Astrocyte (in vitro differentiated cells and primary cell): Measurements from ENCODE around the gene GTF3C1. TPM values are rescaled to one million over a fixed set of nuclear protein-coding genes. Genes with fewer than 3 reads are reported as not detected.
A peak's percentile ranks its signal among the peaks of the same experiment; 100 is the strongest.

Source experiments
- DNase-seq: peaks from one replicate; pipeline ENCODE4 v3.0.0-alpha.2; 2010; ENCODE audit warnings: low read depth
- FAIRE-seq: peaks from 2 replicates; lab custom pipeline; 2011; peaks lifted over from hg19 to GRCh38; lab: Jason Lieb, UNC
- H2AFZ ChIP-seq: 2 replicates; pipeline ENCODE4 v1.6.0; 2012; ENCODE audit warnings: low read depth, low read length, inconsistent platforms
- H3K27ac ChIP-seq: 2 replicates; pipeline ENCODE4 v1.5.1; 2011; ENCODE audit warnings: low read depth, low read length, inconsistent platforms
- H3K27me3 ChIP-seq: 2 replicates; pipeline ENCODE4 v1.6.0; 2011; ENCODE audit warnings: low read length, inconsistent platforms; ENCODE audit not compliant: insufficient read depth
- H3K36me3 ChIP-seq: 2 replicates; pipeline ENCODE4 v1.5.1; 2011; ENCODE audit warnings: low read length, inconsistent platforms; ENCODE audit not compliant: insufficient read depth
- H3K4me1 ChIP-seq: 2 replicates; pipeline ENCODE4 v1.5.1; 2011; ENCODE audit warnings: low read length, inconsistent platforms; ENCODE audit not compliant: insufficient read depth
- H3K4me2 ChIP-seq: 2 replicates; pipeline ENCODE4 v1.6.0; 2012; ENCODE audit warnings: low read length, inconsistent platforms
- H3K4me3 ChIP-seq: 2 replicates; pipeline ENCODE4 v1.5.1; 2011; ENCODE audit warnings: low read depth, mild to moderate bottlenecking, low read length, inconsistent platforms; ENCODE audit not compliant: insufficient read depth
- H3K79me2 ChIP-seq: 2 replicates; pipeline ENCODE4 v1.6.0; 2012; ENCODE audit warnings: mild to moderate bottlenecking, low read length, inconsistent platforms; ENCODE audit not compliant: insufficient read depth
- H3K9ac ChIP-seq: 2 replicates; pipeline ENCODE4 v1.6.0; 2012; ENCODE audit warnings: mild to moderate bottlenecking, low read length, inconsistent platforms
- H3K9me3 ChIP-seq: 2 replicates; pipeline ENCODE4 v1.5.1; 2012; ENCODE audit warnings: low read depth, mild to moderate bottlenecking, low read length, inconsistent platforms; ENCODE audit not compliant: insufficient read depth
- H4K20me1 ChIP-seq: 2 replicates; pipeline ENCODE4 v1.6.0; 2012; ENCODE audit warnings: low read length, inconsistent platforms; ENCODE audit not compliant: insufficient read depth
- H3K27ac Mint-ChIP-seq: one replicate; pipeline ENCODE4 v1.8.0; 2021; ENCODE audit warnings: mild to moderate bottlenecking, mixed read lengths; ENCODE audit not compliant: unreplicated experiment
- H3K27me3 Mint-ChIP-seq: one replicate; pipeline ENCODE4 v1.8.0; 2021; ENCODE audit warnings: low read depth, mixed read lengths; ENCODE audit not compliant: unreplicated experiment
- H3K36me3 Mint-ChIP-seq: one replicate; pipeline ENCODE4 v1.8.0; 2021; ENCODE audit warnings: low read depth, mixed read lengths; ENCODE audit not compliant: unreplicated experiment
- H3K4me1 Mint-ChIP-seq: one replicate; pipeline ENCODE4 v1.8.0; 2021; ENCODE audit warnings: low read depth, mixed read lengths; ENCODE audit not compliant: unreplicated experiment
- H3K4me3 Mint-ChIP-seq: one replicate; pipeline ENCODE4 v1.8.0; 2021; ENCODE audit warnings: mild to moderate bottlenecking, moderate library complexity, mixed read lengths; ENCODE audit not compliant: unreplicated experiment
- H3K9me3 Mint-ChIP-seq: one replicate; pipeline ENCODE4 v1.8.0; 2021; ENCODE audit warnings: mild to moderate bottlenecking, mixed read lengths; ENCODE audit not compliant: unreplicated experiment
- EZH2 ChIP-seq: IDR thresholded peaks from 2 replicates; pipeline ENCODE4 v1.6.1; 2012; ENCODE audit warnings: mild to moderate bottlenecking, low read length, inconsistent platforms; ENCODE audit not compliant: insufficient read depth
- total RNA-seq: library from RNA; stranded (reverse); gene quantifications from 2 replicates; pipeline ENCODE4 v1.2.1, GENCODE V29; 2021
- TF ChIP-seq, protein P1 (sequence below): IDR thresholded peaks from 2 replicates; pipeline ENCODE4 v1.5.1; 2011; ENCODE audit warnings: low read depth, mild to moderate bottlenecking, inconsistent platforms, low read length, moderate library complexity; ENCODE audit not compliant: insufficient read depth

The GTF3C1 gene
- total RNA-seq, 1 donor from 2014 or later = 103 TPM

DNA sequence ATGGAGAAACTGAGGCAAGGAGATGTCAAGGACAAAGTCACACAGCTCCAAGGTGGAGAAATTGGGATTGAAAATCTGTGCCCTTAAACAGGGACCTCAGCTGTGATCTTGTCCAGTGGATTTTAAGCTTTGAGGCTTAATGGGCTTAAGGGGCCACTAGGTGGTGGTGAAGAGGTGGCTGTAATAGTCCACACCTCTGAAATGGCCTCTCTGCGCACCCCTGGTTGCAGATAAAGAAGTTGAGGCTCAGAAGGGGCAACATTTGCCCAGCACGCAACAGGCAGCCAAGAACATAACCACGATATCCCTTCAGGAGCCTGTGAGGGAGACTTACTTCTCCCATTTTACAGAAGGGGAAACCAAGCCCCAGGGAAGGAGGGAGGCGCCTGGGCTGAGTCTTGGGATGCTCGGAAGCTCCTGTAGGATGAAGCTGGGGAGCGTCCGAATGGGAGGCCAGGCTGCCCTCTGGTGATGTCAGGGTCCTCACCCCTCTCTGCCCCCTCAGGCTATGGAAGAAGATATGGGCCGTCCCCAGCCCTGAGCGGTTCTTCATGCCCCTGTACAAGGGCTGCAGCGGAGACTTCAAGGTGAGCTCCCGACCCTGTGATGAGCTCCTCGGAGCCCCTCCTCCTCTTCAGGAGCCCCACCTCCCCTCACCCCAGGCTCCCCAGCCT, 104.1 kb downstream of the GTF3C1 start:
- H3K36me3 ChIP-seq = no peaks in the 10 kb centered on the region
- H3K27ac Mint-ChIP-seq = no peak overlapping the region
- no peak overlapping the region for H3K27ac ChIP-seq
- no peaks in the 10 kb centered on the region for H3K4me1 Mint-ChIP-seq
- peaks cover 2% of the 10 kb centered on the region for H3K4me1 ChIP-seq
- peaks cover 2% of the 10 kb centered on the region for H3K27me3 Mint-ChIP-seq
- no peaks in the 10 kb centered on the region for H3K79me2 ChIP-seq
- DNase-seq (no peak), FAIRE-seq (no peak)
- H2AFZ ChIP-seq = no peak overlapping the region
- no peak overlapping the region for H3K4me2 ChIP-seq
- no peak overlapping the region for H3K4me3 ChIP-seq
- H3K9ac ChIP-seq = no peak overlapping the region
- TF ChIP-seq, protein P1, sequence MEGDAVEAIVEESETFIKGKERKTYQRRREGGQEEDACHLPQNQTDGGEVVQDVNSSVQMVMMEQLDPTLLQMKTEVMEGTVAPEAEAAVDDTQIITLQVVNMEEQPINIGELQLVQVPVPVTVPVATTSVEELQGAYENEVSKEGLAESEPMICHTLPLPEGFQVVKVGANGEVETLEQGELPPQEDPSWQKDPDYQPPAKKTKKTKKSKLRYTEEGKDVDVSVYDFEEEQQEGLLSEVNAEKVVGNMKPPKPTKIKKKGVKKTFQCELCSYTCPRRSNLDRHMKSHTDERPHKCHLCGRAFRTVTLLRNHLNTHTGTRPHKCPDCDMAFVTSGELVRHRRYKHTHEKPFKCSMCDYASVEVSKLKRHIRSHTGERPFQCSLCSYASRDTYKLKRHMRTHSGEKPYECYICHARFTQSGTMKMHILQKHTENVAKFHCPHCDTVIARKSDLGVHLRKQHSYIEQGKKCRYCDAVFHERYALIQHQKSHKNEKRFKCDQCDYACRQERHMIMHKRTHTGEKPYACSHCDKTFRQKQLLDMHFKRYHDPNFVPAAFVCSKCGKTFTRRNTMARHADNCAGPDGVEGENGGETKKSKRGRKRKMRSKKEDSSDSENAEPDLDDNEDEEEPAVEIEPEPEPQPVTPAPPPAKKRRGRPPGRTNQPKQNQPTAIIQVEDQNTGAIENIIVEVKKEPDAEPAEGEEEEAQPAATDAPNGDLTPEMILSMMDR = no peak
- TF ChIP-seq EZH2 = no peak
- no peaks in the 10 kb centered on the region for H3K27me3 ChIP-seq
- no peaks in the 10 kb centered on the region for H4K20me1 ChIP-seq
- H3K9me3 ChIP-seq = peaks cover 9% of the 10 kb centered on the region
- peaks cover 17% of the 10 kb centered on the region for H3K9me3 Mint-ChIP-seq
- H3K4me3 Mint-ChIP-seq = no peak overlapping the region
- peaks cover 14% of the 10 kb centered on the region for H3K36me3 Mint-ChIP-seq

DNA sequence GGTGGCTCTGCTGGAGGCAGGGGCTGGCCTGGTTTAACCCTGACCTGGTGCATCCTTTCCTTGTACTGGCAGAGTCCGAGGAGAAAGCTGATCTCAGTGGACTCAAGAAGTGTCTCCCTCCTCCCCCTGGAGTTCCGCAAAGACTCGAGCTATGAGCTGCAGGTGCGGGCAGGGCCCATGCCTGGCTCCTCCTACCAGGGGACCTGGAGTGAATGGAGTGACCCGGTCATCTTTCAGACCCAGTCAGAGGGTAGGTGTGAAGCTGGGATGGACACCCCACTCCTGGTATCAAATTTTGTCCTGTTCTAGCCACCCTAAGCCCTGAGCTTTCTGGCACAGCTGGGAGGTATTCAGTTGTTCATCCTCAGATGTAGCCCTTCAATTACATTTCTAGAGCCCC, 105.2 kb downstream of the GTF3C1 start:
- no peak overlapping the region for H3K4me3 Mint-ChIP-seq
- Histone ChIP-seq H3K27me3 (no peaks in the 10 kb centered on the region), H3K4me1 (no peaks in the 10 kb centered on the region), H3K36me3 (no peaks in the 10 kb centered on the region), H4K20me1 (no peaks in the 10 kb centered on the region), H3K4me3 (no peak overlapping the region), H3K27ac (no peak overlapping the region), H2AFZ (no peak overlapping the region), H3K79me2 (no peaks in the 10 kb centered on the region), H3K9ac (no peak overlapping the region), H3K9me3 (peaks cover 9% of the 10 kb centered on the region), H3K4me2 (no peak overlapping the region)
- peaks cover 2% of the 10 kb centered on the region for H3K27me3 Mint-ChIP-seq
- no peak overlapping the region for H3K27ac Mint-ChIP-seq
- FAIRE-seq = no peak
- no peaks in the 10 kb centered on the region for H3K4me1 Mint-ChIP-seq
- peaks cover 14% of the 10 kb centered on the region for H3K36me3 Mint-ChIP-seq
- H3K9me3 Mint-ChIP-seq = peaks cover 17% of the 10 kb centered on the region
- TF ChIP-seq, protein P1 = no peak
- no peak for TF ChIP-seq EZH2
- DNase-seq = no peak

DNA sequence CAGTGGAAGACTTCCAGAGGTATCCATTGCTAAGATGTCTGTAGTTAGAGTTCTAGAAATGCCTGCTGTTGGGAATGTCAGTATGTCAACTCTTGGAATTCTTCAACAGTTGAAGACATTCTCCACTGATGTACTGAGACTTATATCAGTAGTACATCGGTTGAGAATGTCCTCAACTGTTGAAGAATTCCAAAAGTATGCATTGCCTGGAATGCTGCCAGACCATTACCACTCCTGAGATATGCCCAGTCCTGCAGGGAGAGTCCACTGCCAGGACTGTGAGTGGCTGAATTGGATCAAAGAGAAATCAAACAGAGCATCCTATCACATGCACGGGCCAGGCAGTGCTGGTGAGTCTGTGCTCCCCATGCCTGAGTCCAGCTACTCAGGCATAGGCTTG, 105.7 kb downstream of the GTF3C1 start:
- TF ChIP-seq, protein P1 = no peak
- TF ChIP-seq EZH2 = no peak
- Histone ChIP-seq H3K9me3 (peaks cover 9% of the 10 kb centered on the region), H3K4me2 (no peak overlapping the region), H3K4me1 (no peaks in the 10 kb centered on the region), H4K20me1 (no peaks in the 10 kb centered on the region), H3K79me2 (no peaks in the 10 kb centered on the region), H3K36me3 (no peaks in the 10 kb centered on the region), H3K4me3 (no peak overlapping the region), H3K9ac (no peak overlapping the region), H3K27me3 (no peaks in the 10 kb centered on the region), H3K27ac (no peak overlapping the region), H2AFZ (no peak overlapping the region)
- FAIRE-seq (no peak), DNase-seq (peak; percentile 71)
- H3K27ac Mint-ChIP-seq = no peak overlapping the region
- peaks cover 17% of the 10 kb centered on the region for H3K9me3 Mint-ChIP-seq
- peaks cover 2% of the 10 kb centered on the region for H3K27me3 Mint-ChIP-seq
- no peaks in the 10 kb centered on the region for H3K4me1 Mint-ChIP-seq
- no peak overlapping the region for H3K4me3 Mint-ChIP-seq
- H3K36me3 Mint-ChIP-seq = peaks cover 14% of the 10 kb centered on the region
